ENCODE measurements around the gene TRAF3IP1.

- no peak for TF ChIP-seq POLR2A (IDR thresholded peaks at IDR 0.05)
- no peak for TF ChIP-seq EP300 (IDR thresholded peaks at IDR 0.05)
- no peak for TF ChIP-seq CTCF (IDR thresholded peaks at IDR 0.05)
Observed at GRCh38 chr2:238344517-238344916, 24.2 kb downstream of the TRAF3IP1 start.
